H1 (cell line): Measurements from ENCODE around the gene SH3RF3.

Experiments used
- ATF2 ChIP-seq: IDR thresholded peaks from 2 replicates; pipeline ENCODE4 v1.6.1; 2012; ENCODE audit warnings: low read length, inconsistent platforms
- CHD1 ChIP-seq: IDR thresholded peaks from 2 replicates; pipeline ENCODE4 v1.6.1; 2012; ENCODE audit warnings: low read depth, low read length, improper control_type of control experiment
- CHD2 ChIP-seq: IDR thresholded peaks from 2 replicates; pipeline ENCODE4 v1.6.1; 2012; ENCODE audit warnings: low read length, improper control_type of control experiment
- CTCF ChIP-seq, 3 experiments: IDR thresholded peaks; 1 replicate in 2 of 3; 2 replicates in 1 of 3; pipeline versions ENCODE4 v1.5.1 to v1.6.1; 2011; ENCODE audit warnings: low read length in 3 of 3, mild to moderate bottlenecking in 3 of 3, inconsistent platforms in 2 of 3, low read depth in 1 of 3, moderate library complexity in 1 of 3; ENCODE audit not compliant: insufficient read depth in 1 of 3; ENCODE audit errors: control extremely low read depth in 1 of 3
- HDAC2 ChIP-seq, 2 experiments: fragments of 300-600 bp in 1 of 2; sonication (generic) in 1 of 2; IDR thresholded peaks; 2 replicates each; pipeline ENCODE4 v1.6.1; 2011 to 2012; ENCODE audit warnings: low read depth in 2 of 2, low read length in 2 of 2, mild to moderate bottlenecking in 2 of 2, moderate library complexity in 2 of 2, borderline replicate concordance in 1 of 2, inconsistent platforms in 1 of 2
- SIRT6 ChIP-seq: IDR thresholded peaks from one replicate; pipeline ENCODE4 v1.7.1; 2012; ENCODE audit warnings: low read length, inconsistent platforms
- SP1 ChIP-seq: IDR thresholded peaks from 2 replicates; pipeline ENCODE4 v1.6.1; 2011; ENCODE audit warnings: low read depth, low read length
- SRF ChIP-seq: IDR thresholded peaks from 2 replicates; pipeline ENCODE4 v1.6.1; 2011; ENCODE audit warnings: mild to moderate bottlenecking, low read depth, low read length, moderate library complexity
- TEAD4 ChIP-seq: IDR thresholded peaks from 2 replicates; pipeline ENCODE4 v1.6.1; 2012; ENCODE audit warnings: low read depth, low read length, inconsistent platforms, mixed read lengths
- USF2 ChIP-seq: IDR thresholded peaks from 2 replicates; pipeline ENCODE4 v1.6.1; 2011; ENCODE audit warnings: low read length, improper control_type of control experiment

GRCh38 chr2:109325570-109325969 lies 196.6 kb downstream of the SH3RF3 start:
- TF ChIP-seq CTCF (IDR thresholded peaks at IDR 0.05; ENCODE audit: control extremely low read depth in 1 of 3, insufficient read depth in 1 of 3, low read depth in 1 of 3, low read length in 3 of 3) (no peak), USF2 (no peak), SRF (no peak), CHD1 (no peak), CHD2 (no peak), TEAD4 (no peak), HDAC2 (IDR thresholded peaks at IDR 0.05; ENCODE audit: borderline replicate concordance in 1 of 2, low read depth in 2 of 2, low read length in 2 of 2) (no peak), SIRT6 (no peak), SP1 (no peak), ATF2 (no peak)
